Naive B cell (primary cell): Measurements from ENCODE around the gene ADCY1. TPM values are rescaled to one million over a fixed set of nuclear protein-coding genes. Genes with fewer than 3 reads are reported as not detected.

Experiments
- ATAC-seq, 2 donors: fragments of 150-1000 bp; cut with Tn5 transposase; 2 replicates each; pipeline ENCODE4 v1.10.0; 2021; ENCODE audit warnings: low read depth in 2 of 2, mild to moderate bottlenecking in 2 of 2, moderate library complexity in 2 of 2
- DNase-seq: peaks from one replicate; pipeline ENCODE4 v3.0.0; 2022
- H3K27ac Mint-ChIP-seq, 6 donors: one replicate each; pipeline ENCODE4 v1.8.0; 2020 to 2022; ENCODE audit warnings: mild to moderate bottlenecking in 6 of 6, mixed read lengths in 6 of 6, moderate library complexity in 5 of 6, inconsistent platforms in 2 of 6
- H3K27me3 Mint-ChIP-seq, 3 donors: one replicate each; pipeline ENCODE4 v1.8.0; 2021 to 2022; ENCODE audit warnings: mixed read lengths in 3 of 3, mild to moderate bottlenecking in 1 of 3
- H3K36me3 Mint-ChIP-seq, 2 donors: one replicate each; pipeline ENCODE4 v1.8.0; 2020 to 2022; ENCODE audit warnings: mixed read lengths in 2 of 2, inconsistent platforms in 1 of 2, mild to moderate bottlenecking in 1 of 2
- H3K4me1 Mint-ChIP-seq, 3 donors: one replicate each; pipeline ENCODE4 v1.8.0; 2020 to 2022; ENCODE audit warnings: mixed read lengths in 3 of 3, inconsistent platforms in 1 of 3, mild to moderate bottlenecking in 1 of 3, moderate library complexity in 1 of 3
- H3K4me3 Mint-ChIP-seq, 8 donors: one replicate each; pipeline ENCODE4 v1.8.0; 2020 to 2022; ENCODE audit warnings: mild to moderate bottlenecking in 8 of 8, mixed read lengths in 8 of 8, moderate library complexity in 8 of 8, inconsistent platforms in 2 of 8
- H3K9me3 Mint-ChIP-seq, 7 donors: one replicate each; pipeline ENCODE4 v1.8.0; 2020 to 2022; ENCODE audit warnings: mixed read lengths in 7 of 7, mild to moderate bottlenecking in 5 of 7, inconsistent platforms in 2 of 7, moderate library complexity in 1 of 7
- polyA plus RNA-seq, 6 donors: library from polyadenylated mRNA; unstranded; fragments of 300-500 nt; fragmentation: Illumina TruSeq; gene quantifications; one replicate each; pipeline ENCODE4 v1.2.3, GENCODE V29; 2021; ENCODE audit warnings: low read depth in 6 of 6

The ADCY1 gene
- polyA plus RNA-seq, 6 donors from 2014 or later = not detected

DNA sequence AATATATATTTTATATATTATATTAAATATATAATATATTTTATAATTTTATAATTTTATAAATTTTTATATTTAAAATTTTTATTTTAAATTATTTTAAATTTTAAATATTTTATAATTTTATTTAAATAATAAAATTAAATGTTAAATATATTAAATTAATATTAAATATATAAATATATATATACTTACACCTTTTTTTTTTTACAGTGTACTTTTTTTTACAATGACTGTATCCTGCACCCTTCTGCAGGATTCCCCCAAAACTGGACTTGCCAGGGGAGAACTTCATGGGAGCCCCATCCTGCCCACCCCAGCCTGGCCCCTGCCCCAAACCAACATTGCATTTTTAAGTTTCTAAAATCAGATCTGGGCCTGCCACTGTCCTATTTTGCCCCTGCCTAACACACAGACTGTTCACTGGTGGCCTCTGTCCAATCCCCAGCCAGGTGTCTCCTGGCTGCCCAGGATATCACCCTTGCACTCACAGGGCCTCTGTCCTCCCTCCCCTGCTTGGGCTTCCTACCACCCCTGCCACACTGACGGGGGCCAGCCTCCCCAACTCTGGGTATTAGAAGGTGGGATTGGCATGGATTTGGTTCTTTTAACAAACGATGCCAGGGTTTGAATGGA lies 138.0 kb downstream of the ADCY1 start:
- Mint-ChIP-seq H3K27ac (no peak overlapping the region), H3K27me3 (peaks cover 0 to 6% (median 5%) of the 10 kb centered on the region in 3 donors), H3K9me3 (no peaks in the 10 kb centered on the region), H3K4me3 (no peak overlapping the region), H3K36me3 (no peaks in the 10 kb centered on the region), H3K4me1 (no peaks in the 10 kb centered on the region)
- ATAC-seq (no peak), DNase-seq (no peak)

DNA sequence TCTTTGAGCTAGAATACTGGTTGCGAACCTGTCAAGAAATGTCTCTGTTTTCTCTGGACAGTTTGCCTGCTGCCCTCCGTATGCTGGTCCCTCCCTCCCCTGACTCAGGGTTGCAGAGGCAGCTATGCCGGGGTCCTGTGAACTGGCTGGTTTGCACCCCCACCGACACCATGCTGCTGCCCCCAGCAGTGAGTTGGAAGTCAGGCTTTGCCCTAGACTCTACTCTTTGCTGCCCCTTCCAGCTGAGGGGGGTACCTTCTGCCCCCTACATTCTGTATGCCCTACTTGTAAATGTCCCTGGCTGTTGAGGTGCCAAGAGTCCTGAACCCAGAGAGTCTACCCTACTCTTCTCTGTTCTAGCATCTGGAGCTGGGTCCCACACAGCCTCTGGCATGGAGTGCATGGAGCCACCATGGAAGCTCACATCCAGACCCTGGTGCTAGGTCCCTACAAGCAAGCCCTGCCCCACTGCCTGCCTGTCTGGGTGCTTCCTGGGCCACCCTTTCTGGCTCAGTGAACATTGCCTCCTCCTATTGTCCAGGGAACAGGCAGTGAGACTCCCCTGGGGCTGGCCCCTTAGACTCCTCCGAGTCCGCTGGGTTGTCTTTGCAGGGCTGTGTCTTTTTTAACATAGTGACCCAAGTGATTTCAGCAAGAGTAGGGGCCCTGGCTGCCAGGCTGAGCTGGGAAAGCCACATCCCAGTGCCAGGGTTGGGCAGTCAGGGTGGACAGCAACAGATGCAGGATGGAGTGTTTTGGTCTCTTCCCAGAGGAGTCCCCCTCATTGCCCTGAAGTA lies 138.9 kb downstream of the ADCY1 start:
- Mint-ChIP-seq H3K27me3 (peaks cover 0 to 6% (median 5%) of the 10 kb centered on the region in 3 donors), H3K4me3 (no peak overlapping the region), H3K4me1 (no peaks in the 10 kb centered on the region), H3K9me3 (no peaks in the 10 kb centered on the region), H3K27ac (no peak overlapping the region), H3K36me3 (no peaks in the 10 kb centered on the region)
- DNase-seq (no peak), ATAC-seq (no peak)

GRCh38 chr7:45713669-45714520 lies 139.7 kb downstream of the ADCY1 start:
- Mint-ChIP-seq H3K9me3 (no peaks in the 10 kb centered on the region), H3K27ac (no peak overlapping the region), H3K4me3 (no peak overlapping the region), H3K36me3 (no peaks in the 10 kb centered on the region), H3K27me3 (peaks cover 0 to 6% (median 5%) of the 10 kb centered on the region in 3 donors), H3K4me1 (no peaks in the 10 kb centered on the region)
- DNase-seq (no peak), ATAC-seq (no peak)

DNA sequence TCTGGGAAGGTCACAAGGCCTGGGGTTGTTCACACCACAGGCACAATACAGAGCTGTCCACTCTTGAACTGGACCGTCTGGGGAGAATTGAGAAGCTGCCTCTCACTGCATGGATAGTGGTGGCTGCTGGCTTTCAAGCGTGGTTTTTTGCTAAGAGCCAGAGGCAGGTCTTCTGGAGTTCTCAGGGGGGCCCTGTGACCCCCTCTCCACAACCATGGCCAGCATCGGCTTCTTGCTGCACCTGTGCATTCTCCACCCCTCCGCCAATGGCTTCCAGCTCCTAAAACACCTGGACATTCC lies 140.3 kb downstream of the ADCY1 start:
- Mint-ChIP-seq H3K4me3 (no peak overlapping the region), H3K27ac (no peak overlapping the region), H3K4me1 (no peaks in the 10 kb centered on the region), H3K27me3 (peaks cover 0 to 6% (median 5%) of the 10 kb centered on the region in 3 donors), H3K9me3 (no peaks in the 10 kb centered on the region), H3K36me3 (no peaks in the 10 kb centered on the region)
- ATAC-seq (no peak), DNase-seq (no peak)

GRCh38 chr7:45715471-45716352 lies 141.5 kb downstream of the ADCY1 start:
- DNase-seq = no peak
- Mint-ChIP-seq H3K9me3 (no peaks in the 10 kb centered on the region), H3K4me3 (no peak overlapping the region), H3K4me1 (no peaks in the 10 kb centered on the region), H3K36me3 (no peaks in the 10 kb centered on the region), H3K27me3 (peaks cover 0 to 6% (median 5%) of the 10 kb centered on the region in 3 donors), H3K27ac (no peak overlapping the region)
- no peak for ATAC-seq

DNA sequence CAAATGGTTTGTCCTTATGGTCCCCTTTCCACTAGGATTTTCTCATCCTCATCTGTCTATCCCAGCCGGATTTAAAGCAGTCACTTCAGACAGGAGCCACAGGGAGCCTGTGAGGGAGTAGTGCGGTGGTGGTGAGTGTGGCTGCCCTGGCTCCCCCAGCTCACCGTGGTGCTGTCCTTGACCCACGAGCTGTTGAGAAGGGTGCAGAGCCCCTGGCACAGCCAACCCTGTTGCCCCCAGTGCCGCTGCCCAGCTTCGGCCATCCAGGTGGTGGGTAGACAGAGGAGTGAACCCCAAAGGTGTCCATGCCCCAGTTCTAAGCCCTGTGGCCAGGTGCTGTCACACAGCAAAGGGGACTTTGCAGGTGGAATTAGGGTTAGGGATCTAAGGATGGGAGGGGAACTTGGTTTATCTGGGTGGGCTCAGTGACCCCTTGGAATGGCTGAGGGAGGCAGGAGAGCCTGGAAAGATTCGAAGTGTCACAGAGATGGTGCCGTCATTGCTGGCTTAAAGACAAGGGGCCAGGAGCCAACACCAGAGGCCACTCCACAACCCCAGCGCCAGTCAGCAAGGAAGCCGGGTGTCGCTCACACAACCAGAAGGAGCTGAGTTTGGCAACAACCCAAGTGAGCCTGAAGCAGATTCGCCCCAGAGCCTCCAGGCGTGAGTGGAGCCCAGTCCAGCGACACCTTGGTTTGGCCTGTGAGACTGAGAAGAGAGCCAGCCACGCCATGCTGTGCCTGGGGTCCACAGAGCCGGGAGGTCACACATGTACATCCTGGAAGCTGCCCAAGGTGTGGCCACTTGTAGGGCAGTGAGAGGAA lies 142.4 kb downstream of the ADCY1 start:
- Mint-ChIP-seq H3K36me3 (no peaks in the 10 kb centered on the region), H3K27ac (no peak overlapping the region), H3K4me3 (no peak overlapping the region), H3K27me3 (peaks cover 0 to 6% (median 5%) of the 10 kb centered on the region in 3 donors), H3K9me3 (no peaks in the 10 kb centered on the region), H3K4me1 (no peaks in the 10 kb centered on the region)
- DNase-seq = no peak
- no peak for ATAC-seq

GRCh38 chr7:45717537-45718235 lies 143.5 kb downstream of the ADCY1 start:
- Mint-ChIP-seq H3K27me3 (peaks cover 0 to 5% (median 3%) of the 10 kb centered on the region in 3 donors), H3K4me1 (peaks cover 0 to 4% (median 0%) of the 10 kb centered on the region in 3 donors), H3K36me3 (peaks cover 0 to 7% of the 10 kb centered on the region in 2 donors), H3K9me3 (no peaks in the 10 kb centered on the region), H3K27ac (peak overlapping the region in 1 of 6 donors; percentile 12), H3K4me3 (no peak overlapping the region)
- DNase-seq (no peak), ATAC-seq (no peak)

DNA sequence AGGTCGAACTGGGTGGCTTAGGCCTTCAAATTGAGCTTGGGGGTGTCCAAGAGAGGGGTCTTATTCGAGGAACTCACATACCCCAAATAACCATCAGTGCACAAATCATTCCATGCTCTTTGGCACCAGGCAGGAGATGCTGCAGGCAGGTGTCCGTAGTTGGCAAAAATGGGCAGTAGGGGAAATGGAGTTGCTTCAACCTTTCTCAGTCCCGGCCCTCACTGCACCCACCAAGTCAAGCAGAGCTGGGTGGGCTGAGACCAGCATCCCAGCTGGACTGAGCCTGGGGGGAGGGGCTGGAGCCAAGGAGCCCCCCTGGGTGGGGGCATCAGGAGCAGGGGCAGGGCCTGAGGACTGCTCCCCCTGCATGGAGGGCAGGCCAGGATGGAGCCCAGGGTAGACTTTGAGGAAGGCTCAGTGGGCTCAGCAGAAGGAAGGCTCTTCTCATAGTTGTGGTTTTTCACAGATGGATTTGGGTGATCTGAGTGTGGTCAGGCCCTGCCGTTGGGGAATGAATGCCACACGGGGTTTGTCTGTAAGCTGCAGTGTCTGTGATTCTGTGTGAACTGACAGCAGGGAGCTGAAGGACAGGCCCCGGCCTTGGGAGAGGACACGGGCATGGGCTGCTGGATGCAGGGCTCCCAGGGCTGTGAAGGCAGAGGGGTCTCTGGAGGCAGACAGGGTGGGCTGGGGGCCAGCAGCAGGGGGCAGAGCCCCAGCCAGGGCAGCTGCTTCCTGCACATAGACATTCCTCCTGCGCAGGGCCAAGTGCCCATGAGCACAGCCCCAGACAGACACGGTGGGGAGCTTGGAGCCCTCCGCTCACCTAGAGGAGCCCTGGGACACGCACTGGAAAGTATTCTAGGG lies 144.5 kb downstream of the ADCY1 start:
- no peak overlapping the region for H3K4me3 Mint-ChIP-seq
- H3K27ac Mint-ChIP-seq = no peak overlapping the region

DNA sequence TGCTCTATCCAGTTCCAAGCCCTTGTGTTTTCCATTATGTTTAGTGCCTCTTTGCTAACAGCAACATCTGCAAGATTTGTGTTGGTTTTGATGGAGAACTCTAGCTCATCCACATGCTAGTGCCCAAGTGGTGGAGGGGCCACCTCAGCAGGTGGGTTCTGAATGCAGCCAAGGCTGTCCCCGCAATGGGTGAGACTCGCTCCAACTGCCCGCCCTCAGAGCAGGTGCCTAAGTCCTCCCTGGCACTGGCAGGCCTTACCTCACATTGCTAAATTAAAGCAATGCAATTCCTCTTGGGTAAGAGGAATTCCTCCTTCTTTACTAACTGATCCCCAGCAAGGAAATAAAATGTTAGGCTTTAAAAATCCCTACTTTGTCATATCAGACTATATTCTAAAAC lies 146.8 kb downstream of the ADCY1 start:
- H3K27ac Mint-ChIP-seq = no peak overlapping the region
- H3K27me3 Mint-ChIP-seq = no peaks in the 10 kb centered on the region

More for the DNA sequence above, 144.5 kb downstream of the ADCY1 start:
- H3K4me1 Mint-ChIP-seq = peaks cover 0 to 4% (median 0%) of the 10 kb centered on the region in 3 donors
- H3K36me3 Mint-ChIP-seq = peaks cover 2 to 14% of the 10 kb centered on the region in 2 donors
- H3K27me3 Mint-ChIP-seq = no peaks in the 10 kb centered on the region
- ATAC-seq = no peak
- H3K9me3 Mint-ChIP-seq = no peaks in the 10 kb centered on the region
- no peak for DNase-seq

GRCh38 chr7:45721686-45722598 lies 147.8 kb downstream of the ADCY1 start:
- ATAC-seq = no peak
- peak overlapping the region in 2 of 6 donors; percentile 45 to 72 for H3K27ac Mint-ChIP-seq

More for the DNA sequence above, 146.8 kb downstream of the ADCY1 start:
- H3K36me3 Mint-ChIP-seq = peaks cover 7 to 36% of the 10 kb centered on the region in 2 donors
- H3K4me3 Mint-ChIP-seq = no peak overlapping the region
- ATAC-seq (no peak), DNase-seq (no peak)
- peaks cover 0 to 4% (median 0%) of the 10 kb centered on the region in 3 donors for H3K4me1 Mint-ChIP-seq
- peaks cover 0 to 1% (median 0%) of the 10 kb centered on the region in 7 donors for H3K9me3 Mint-ChIP-seq

More at GRCh38 chr7:45721686-45722598, 147.8 kb downstream of the ADCY1 start:
- Mint-ChIP-seq H3K27me3 (no peaks in the 10 kb centered on the region), H3K4me1 (peaks cover 0 to 4% (median 0%) of the 10 kb centered on the region in 3 donors), H3K9me3 (peaks cover 0 to 3% (median 0%) of the 10 kb centered on the region in 7 donors), H3K36me3 (peaks cover 14 to 45% of the 10 kb centered on the region in 2 donors), H3K4me3 (no peak overlapping the region)
- DNase-seq = no peak
